DND-41 (cell line): ENCODE measurements around the gene NOTCH2.

Experiments
- CTCF ChIP-seq: IDR thresholded peaks from 2 replicates; pipeline ENCODE4 v1.5.1; 2012; ENCODE audit warnings: borderline replicate concordance, low read length, moderate library complexity, mild to moderate bottlenecking; ENCODE audit not compliant: poor library complexity, severe bottlenecking; ENCODE audit errors: extremely low read depth
- EZH2 ChIP-seq: IDR thresholded peaks from 3 replicates; pipeline ENCODE4 v1.6.1; 2012; ENCODE audit warnings: borderline replicate concordance, low read depth, mild to moderate bottlenecking, moderate library complexity, low read length, inconsistent platforms; ENCODE audit not compliant: severe bottlenecking

GRCh38 chr1:119959268-119960220, 109.9 kb downstream of the NOTCH2 start:
- TF ChIP-seq CTCF (no peak), EZH2 (no peak)
